ENCODE results near the gene CEP192. TPM values are rescaled to one million over a fixed set of nuclear protein-coding genes. Genes with fewer than 3 reads are reported as not detected.

CEP192 gene
- polyA plus RNA-seq, 3 donors = 3.0 to 29.6 (median 3.7) TPM

DNA sequence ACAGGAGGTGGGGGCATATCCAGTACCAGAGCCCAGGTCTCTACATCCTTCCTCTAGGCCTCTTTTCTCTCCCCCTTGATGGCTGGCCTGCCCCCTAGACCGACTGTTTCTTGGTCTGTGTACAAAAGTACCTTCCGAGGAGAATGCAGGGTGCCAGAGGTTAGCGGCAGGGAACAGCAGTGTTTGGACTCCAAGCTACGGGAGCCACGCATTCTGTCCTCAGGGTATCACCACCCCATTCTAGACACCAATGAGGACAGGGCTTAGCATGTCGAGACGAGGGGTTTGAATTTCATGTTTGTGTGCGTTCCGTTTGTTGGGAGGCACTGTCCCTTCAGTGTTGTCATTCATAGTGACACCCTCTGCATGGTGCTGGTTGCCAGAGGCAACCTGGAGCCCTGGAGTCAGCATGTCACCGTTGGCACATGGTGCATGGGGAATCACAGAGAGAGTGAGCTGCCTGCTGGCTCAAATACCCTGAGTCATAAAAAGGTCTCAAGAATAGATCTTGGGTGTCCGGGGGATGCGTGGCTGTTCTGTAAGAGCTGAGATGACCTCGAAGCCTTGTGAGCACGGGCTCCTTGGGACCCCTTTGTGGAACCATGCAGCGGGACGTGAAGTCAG is 170.2 kb downstream of the CEP192 start:
- Mint-ChIP-seq H3K9me3 (peaks cover 14 to 30% (median 28%) of the 10 kb centered on the region in 7 donors), H3K4me3 (no peak overlapping the region), H3K4me1 (peaks cover 3% of the 10 kb centered on the region), H3K36me3 (no peaks in the 10 kb centered on the region), H3K27me3 (ENCODE audit: low read depth in 3 of 3) (peaks cover 0 to 6% (median 1%) of the 10 kb centered on the region in 3 donors), H3K27ac (no peak overlapping the region)
- Histone ChIP-seq H3K4me3 (replicated peaks in 1 of 3; ENCODE audit: low read depth in 2 of 3, low read length in 3 of 3) (no peak overlapping the region), H3K79me2 (ENCODE audit: insufficient read depth, low read length) (no peaks in the 10 kb centered on the region), H3K4me2 (replicated peaks; ENCODE audit: extremely low read depth, low read length, poor library complexity, severe bottlenecking) (no peak overlapping the region), H2AFZ (ENCODE audit: insufficient read depth, low read depth, low read length, poor library complexity, severe bottlenecking) (no peak overlapping the region), H3K27ac (ENCODE audit: low read depth in 1 of 2, low read length in 2 of 2) (no peak overlapping the region), H3K4me1 (ENCODE audit: control insufficient read depth in 1 of 2, insufficient read depth in 2 of 2, low read length in 2 of 2) (no peaks in the 10 kb centered on the region), H3K9me3 (replicated peaks in 1 of 2; ENCODE audit: control insufficient read depth in 1 of 2, insufficient read depth in 1 of 2, low read length in 2 of 2) (peaks cover 18 to 22% of the 10 kb centered on the region in 2 donors), H3K9ac (ENCODE audit: insufficient read depth, low read length, poor library complexity, severe bottlenecking) (no peak overlapping the region), H3K27me3 (ENCODE audit: control insufficient read depth in 2 of 2, insufficient read depth in 2 of 2, low read length in 2 of 2) (no peaks in the 10 kb centered on the region), H3K36me3 (replicated peaks in 1 of 2; ENCODE audit: control insufficient read depth in 1 of 2, insufficient read depth in 2 of 2, low read length in 2 of 2) (no peaks in the 10 kb centered on the region), H4K20me1 (ENCODE audit: insufficient read depth, low read length) (no peaks in the 10 kb centered on the region)
- no peak for DNase-seq
- TF ChIP-seq, protein P1, sequence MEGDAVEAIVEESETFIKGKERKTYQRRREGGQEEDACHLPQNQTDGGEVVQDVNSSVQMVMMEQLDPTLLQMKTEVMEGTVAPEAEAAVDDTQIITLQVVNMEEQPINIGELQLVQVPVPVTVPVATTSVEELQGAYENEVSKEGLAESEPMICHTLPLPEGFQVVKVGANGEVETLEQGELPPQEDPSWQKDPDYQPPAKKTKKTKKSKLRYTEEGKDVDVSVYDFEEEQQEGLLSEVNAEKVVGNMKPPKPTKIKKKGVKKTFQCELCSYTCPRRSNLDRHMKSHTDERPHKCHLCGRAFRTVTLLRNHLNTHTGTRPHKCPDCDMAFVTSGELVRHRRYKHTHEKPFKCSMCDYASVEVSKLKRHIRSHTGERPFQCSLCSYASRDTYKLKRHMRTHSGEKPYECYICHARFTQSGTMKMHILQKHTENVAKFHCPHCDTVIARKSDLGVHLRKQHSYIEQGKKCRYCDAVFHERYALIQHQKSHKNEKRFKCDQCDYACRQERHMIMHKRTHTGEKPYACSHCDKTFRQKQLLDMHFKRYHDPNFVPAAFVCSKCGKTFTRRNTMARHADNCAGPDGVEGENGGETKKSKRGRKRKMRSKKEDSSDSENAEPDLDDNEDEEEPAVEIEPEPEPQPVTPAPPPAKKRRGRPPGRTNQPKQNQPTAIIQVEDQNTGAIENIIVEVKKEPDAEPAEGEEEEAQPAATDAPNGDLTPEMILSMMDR (IDR thresholded peaks at IDR 0.05) = no peak
- intact Hi-C loops (cut with micrococcal nuclease) = no loop called here
- WGBS (ENCODE audit: insufficient coverage) = 96% methylated on average over 12 of the region's 16 CpGs

DNA sequence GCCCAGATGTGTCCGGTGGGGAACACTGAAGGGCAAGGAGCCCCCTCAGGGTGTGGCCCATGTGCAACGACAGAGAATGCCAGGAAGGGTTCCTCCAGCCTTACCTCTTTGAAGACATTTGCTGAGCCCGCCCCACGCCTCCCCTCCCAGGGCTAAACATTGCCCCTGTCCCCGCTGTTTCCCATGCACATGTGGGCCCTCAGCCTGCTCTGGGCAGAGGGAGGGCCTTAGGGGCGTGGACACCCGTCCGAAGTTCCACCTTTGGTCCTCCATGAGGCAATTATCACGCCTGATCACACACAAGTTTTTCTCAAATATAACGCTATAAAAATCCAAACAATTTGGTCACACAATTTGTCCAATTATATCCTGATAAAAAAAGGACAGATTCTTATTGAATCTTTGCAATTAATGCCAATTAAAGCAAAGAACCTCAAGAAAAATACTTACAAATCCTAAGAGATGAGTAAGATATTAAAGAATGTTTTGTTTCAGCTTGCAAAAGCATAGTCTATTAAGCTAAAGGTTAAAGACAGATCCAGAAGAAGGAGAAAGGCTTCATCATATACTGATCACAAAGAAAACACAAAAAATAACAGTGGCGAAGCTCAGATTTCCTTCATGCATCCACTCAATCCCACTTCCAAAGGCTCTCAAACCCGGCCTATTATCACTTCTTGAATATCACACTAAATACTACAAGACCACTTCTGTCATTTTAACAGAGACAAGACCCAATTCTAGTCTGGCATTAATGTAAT is 172.2 kb downstream of the CEP192 start:
- Histone ChIP-seq H2AFZ (ENCODE audit: insufficient read depth, low read depth, low read length, poor library complexity, severe bottlenecking) (no peak overlapping the region), H3K27ac (ENCODE audit: low read depth in 1 of 2, low read length in 2 of 2) (no peak overlapping the region), H3K79me2 (ENCODE audit: insufficient read depth, low read length) (no peaks in the 10 kb centered on the region), H3K9ac (ENCODE audit: insufficient read depth, low read length, poor library complexity, severe bottlenecking) (no peak overlapping the region), H3K9me3 (replicated peaks in 1 of 2; ENCODE audit: control insufficient read depth in 1 of 2, insufficient read depth in 1 of 2, low read length in 2 of 2) (peaks cover 4 to 7% of the 10 kb centered on the region in 2 donors), H3K4me1 (ENCODE audit: control insufficient read depth in 1 of 2, insufficient read depth in 2 of 2, low read length in 2 of 2) (no peaks in the 10 kb centered on the region), H3K4me3 (replicated peaks in 1 of 3; ENCODE audit: low read depth in 2 of 3, low read length in 3 of 3) (no peak overlapping the region), H3K27me3 (ENCODE audit: control insufficient read depth in 2 of 2, insufficient read depth in 2 of 2, low read length in 2 of 2) (no peaks in the 10 kb centered on the region), H3K4me2 (replicated peaks; ENCODE audit: extremely low read depth, low read length, poor library complexity, severe bottlenecking) (no peak overlapping the region), H4K20me1 (ENCODE audit: insufficient read depth, low read length) (no peaks in the 10 kb centered on the region), H3K36me3 (replicated peaks in 1 of 2; ENCODE audit: control insufficient read depth in 1 of 2, insufficient read depth in 2 of 2, low read length in 2 of 2) (no peaks in the 10 kb centered on the region)
- 92% methylated on average over 9 of the region's 12 CpGs for WGBS (ENCODE audit: insufficient coverage)
- no peak overlapping the region for H3K4me3 Mint-ChIP-seq
- H3K4me1 Mint-ChIP-seq = peaks cover 3% of the 10 kb centered on the region
- no peak for DNase-seq
- peaks cover 0 to 4% (median 0%) of the 10 kb centered on the region in 3 donors for H3K27me3 Mint-ChIP-seq (ENCODE audit: low read depth in 3 of 3)
- intact Hi-C loops (cut with micrococcal nuclease) = no loop called here
- TF ChIP-seq, protein P1 (IDR thresholded peaks at IDR 0.05) = no peak
- peaks cover 8 to 11% (median 9%) of the 10 kb centered on the region in 7 donors for H3K9me3 Mint-ChIP-seq
- H3K27ac Mint-ChIP-seq = no peak overlapping the region
- no peaks in the 10 kb centered on the region for H3K36me3 Mint-ChIP-seq
